Jurkat, Clone E6-1 (cell line): ENCODE results near the gene CAPN12.

Source experiments
- DNase-seq: peaks from one replicate; pipeline ENCODE4 v3.0.0-alpha.2; 2011; ENCODE audit warnings: low read depth, low spot score
- H3K4me3 ChIP-seq: 2 replicates; pipeline ENCODE4 v1.5.1; 2011; ENCODE audit warnings: mild to moderate bottlenecking, low read length, control low read depth, moderate library complexity

The CAPN12 gene

GRCh38 chr19:38685666-38686529, 58.4 kb downstream of the CAPN12 start:
- peak overlapping the region; percentile 24 for H3K4me3 ChIP-seq
- peak; percentile 63 for DNase-seq

- H3K4me3 ChIP-seq, result no peak overlapping the region
- no peak for DNase-seq
These were observed 59.2 kb downstream of the CAPN12 start for GRCh38 chr19:38684862-38685665.

- DNase-seq, result no peak
- no peak overlapping the region for H3K4me3 ChIP-seq
These were observed 60.0 kb downstream of the CAPN12 start for GRCh38 chr19:38684078-38684861.

DNA sequence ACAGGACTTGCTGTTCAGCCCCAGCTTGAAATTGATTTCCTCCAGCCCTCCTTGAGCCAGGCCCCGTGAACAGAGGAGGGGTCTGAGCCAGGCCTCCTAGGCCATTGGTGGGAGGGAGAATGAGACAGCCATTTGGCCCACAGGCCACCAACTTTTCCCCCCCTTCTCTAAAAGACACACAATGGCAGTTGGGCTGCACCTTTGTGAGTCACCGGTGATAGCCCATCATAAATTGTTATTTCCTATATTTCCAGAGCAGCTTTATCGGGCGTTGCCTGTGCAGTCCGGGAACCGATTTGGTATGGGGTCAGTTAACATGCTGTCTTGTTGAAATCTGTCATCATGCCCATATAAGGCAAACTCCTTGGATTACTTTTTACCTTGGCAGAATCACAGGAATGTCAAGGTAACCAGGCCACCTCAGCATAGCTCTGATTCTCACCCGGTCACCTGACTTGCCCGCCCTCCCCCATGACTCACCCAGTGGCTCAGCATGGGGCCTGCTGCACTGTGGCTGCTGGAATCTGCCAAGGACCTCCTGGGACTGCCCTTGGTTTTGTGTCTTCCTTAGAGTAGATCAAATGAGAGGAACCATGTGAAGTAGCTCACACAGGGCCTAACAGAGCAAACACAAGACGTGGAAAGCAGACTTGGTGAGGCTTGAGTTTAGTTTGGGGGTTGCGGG, 60.7 kb downstream of the CAPN12 start:
- H3K4me3 ChIP-seq, result no peak overlapping the region
- no peak for DNase-seq

- no peak for DNase-seq
- no peak overlapping the region for H3K4me3 ChIP-seq
These were observed 61.3 kb downstream of the CAPN12 start for GRCh38 chr19:38682872-38683392.

- no peak overlapping the region for H3K4me3 ChIP-seq
- DNase-seq, result no peak
These were observed 61.9 kb downstream of the CAPN12 start for GRCh38 chr19:38682195-38682867.
